Activated T-cell treated with anti-CD3 and anti-CD28 coated beads, Interleukin-2, amount 50 U/mL, for 4 hours (primary cell): ENCODE data around the gene C4A. TPM values are rescaled to one million over a fixed set of nuclear protein-coding genes. Genes with fewer than 3 reads are reported as not detected.
A peak's percentile ranks its signal among the peaks of the same experiment; 100 is the strongest.

Experiments
- ATAC-seq, 2 donors: fragments of 200-7000 bp; cut with Tn5 transposase; one replicate each; pipeline ENCODE4 v1.10.0; 2021
- DNase-seq: peaks from one replicate; pipeline ENCODE4 v3.0.0-alpha.2; 2020
- H3K27me3 Mint-ChIP-seq: one replicate; pipeline ENCODE4 v1.8.0; 2021; ENCODE audit warnings: low read depth, mixed read lengths
- H3K36me3 Mint-ChIP-seq: one replicate; pipeline ENCODE4 v1.8.0; 2022; ENCODE audit warnings: mixed read lengths; ENCODE audit not compliant: insufficient read depth
- H3K4me1 Mint-ChIP-seq: one replicate; pipeline ENCODE4 v1.8.0; 2021; ENCODE audit warnings: low read depth, mixed read lengths
- H3K4me3 Mint-ChIP-seq: one replicate; pipeline ENCODE4 v1.8.0; 2021; ENCODE audit warnings: mild to moderate bottlenecking, moderate library complexity, mixed read lengths
- H3K9me3 Mint-ChIP-seq: one replicate; pipeline ENCODE4 v1.8.0; 2021; ENCODE audit warnings: mixed read lengths
- total RNA-seq, 3 donors: library from RNA; stranded (reverse); gene quantifications; one replicate each; pipeline ENCODE4 v1.2.1, GENCODE V29; 2021

Gene C4A
- total RNA-seq, 3 donors from 2014 or later: 4.3 to 5.9 (median 5.3) TPM

- Mint-ChIP-seq H3K27me3 (peaks cover 3% of the 10 kb centered on the region), H3K4me3 (no peak overlapping the region), H3K4me1 (peaks cover 5% of the 10 kb centered on the region), H3K36me3 (peaks cover 24% of the 10 kb centered on the region), H3K9me3 (no peaks in the 10 kb centered on the region)
- ATAC-seq (no peak), DNase-seq (no peak)
Measured at GRCh38 chr6:31949926-31950548, 31.8 kb upstream of the C4A start.

DNA sequence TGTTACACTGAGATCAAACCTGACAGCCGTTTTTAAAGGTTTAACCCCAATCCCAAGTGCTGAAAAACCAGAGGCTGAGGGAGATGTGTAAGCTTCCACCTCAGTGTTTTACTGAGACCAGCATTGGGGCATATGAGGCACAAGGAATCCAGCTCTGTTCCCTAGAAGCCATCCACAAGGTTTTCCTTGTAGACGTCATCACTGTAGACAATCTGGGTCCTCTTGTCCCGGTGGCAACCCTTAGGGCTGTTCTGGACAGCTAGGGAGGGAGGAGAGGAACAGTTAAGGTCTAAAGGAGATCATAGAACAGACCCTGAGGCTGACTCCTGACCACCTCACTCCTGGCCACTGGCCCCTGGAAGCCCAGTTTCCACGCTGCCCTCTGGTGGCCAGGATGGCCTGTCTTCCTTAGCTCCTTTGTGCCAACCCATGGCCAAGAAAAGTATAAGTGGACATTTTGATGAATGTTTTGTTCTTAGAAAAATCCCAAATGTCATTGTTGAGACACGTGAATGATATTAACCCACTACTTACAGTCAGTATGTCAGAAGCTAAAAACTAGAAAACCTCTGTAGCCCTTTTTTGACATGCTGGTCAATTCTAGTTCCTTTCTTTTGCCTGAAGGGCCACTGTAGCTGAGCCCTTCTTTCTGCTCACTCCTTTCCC, 29.6 kb upstream of the C4A start:
- Mint-ChIP-seq H3K4me1 (peaks cover 1% of the 10 kb centered on the region), H3K9me3 (no peaks in the 10 kb centered on the region), H3K27me3 (no peaks in the 10 kb centered on the region), H3K36me3 (peaks cover 35% of the 10 kb centered on the region), H3K4me3 (no peak overlapping the region)
- DNase-seq (peak; percentile 26), ATAC-seq (peak; percentile 40 to 52)

GRCh38 chr6:31952890-31953289, 29.0 kb upstream of the C4A start:
- Mint-ChIP-seq H3K27me3 (no peaks in the 10 kb centered on the region), H3K4me1 (peaks cover 7% of the 10 kb centered on the region), H3K36me3 (peaks cover 36% of the 10 kb centered on the region), H3K4me3 (no peak overlapping the region), H3K9me3 (no peaks in the 10 kb centered on the region)
- ATAC-seq: no peak
- DNase-seq: no peak

DNA sequence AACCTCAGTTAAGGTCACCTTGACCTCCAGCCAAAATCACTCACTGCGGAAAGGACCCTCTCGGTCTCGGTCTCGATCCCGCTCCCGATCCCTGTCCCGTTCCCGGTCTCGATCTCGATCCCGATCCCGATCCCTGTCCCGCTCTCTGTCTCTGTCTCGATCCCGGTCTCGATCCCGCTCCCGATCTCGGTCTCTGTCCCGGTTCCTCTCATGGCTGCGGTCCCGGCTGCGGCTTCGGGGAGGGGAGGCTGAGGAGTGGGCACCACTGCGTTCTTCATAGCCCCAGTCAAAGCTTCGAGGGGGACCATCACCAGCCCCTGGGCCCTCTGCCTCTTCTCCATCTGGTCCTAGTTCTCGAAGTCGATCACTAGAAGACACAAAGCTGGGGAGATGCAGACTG, 27.3 kb upstream of the C4A start:
- peaks cover 20% of the 10 kb centered on the region for H3K4me1 Mint-ChIP-seq
- H3K27me3 Mint-ChIP-seq: no peaks in the 10 kb centered on the region
- ATAC-seq (no peak), DNase-seq (no peak)
- H3K36me3 Mint-ChIP-seq: peaks cover 36% of the 10 kb centered on the region
- no peaks in the 10 kb centered on the region for H3K9me3 Mint-ChIP-seq
- H3K4me3 Mint-ChIP-seq: no peak overlapping the region

GRCh38 chr6:31956796-31957195, 25.1 kb upstream of the C4A start:
- ATAC-seq (no peak), DNase-seq (no peak)
- Mint-ChIP-seq H3K4me3 (no peak overlapping the region), H3K9me3 (no peaks in the 10 kb centered on the region), H3K4me1 (peaks cover 39% of the 10 kb centered on the region), H3K27me3 (no peaks in the 10 kb centered on the region), H3K36me3 (peaks cover 50% of the 10 kb centered on the region)

- DNase-seq: no peak
- ATAC-seq: peak in 1 of 2 donors; percentile 6
- H3K9me3 Mint-ChIP-seq: no peaks in the 10 kb centered on the region
- peaks cover 41% of the 10 kb centered on the region for H3K4me1 Mint-ChIP-seq
- H3K27me3 Mint-ChIP-seq: no peaks in the 10 kb centered on the region
- H3K36me3 Mint-ChIP-seq: peaks cover 56% of the 10 kb centered on the region
- H3K4me3 Mint-ChIP-seq: peak overlapping the region; percentile 97
Measured at GRCh38 chr6:31958412-31958740, 23.5 kb upstream of the C4A start.

DNA sequence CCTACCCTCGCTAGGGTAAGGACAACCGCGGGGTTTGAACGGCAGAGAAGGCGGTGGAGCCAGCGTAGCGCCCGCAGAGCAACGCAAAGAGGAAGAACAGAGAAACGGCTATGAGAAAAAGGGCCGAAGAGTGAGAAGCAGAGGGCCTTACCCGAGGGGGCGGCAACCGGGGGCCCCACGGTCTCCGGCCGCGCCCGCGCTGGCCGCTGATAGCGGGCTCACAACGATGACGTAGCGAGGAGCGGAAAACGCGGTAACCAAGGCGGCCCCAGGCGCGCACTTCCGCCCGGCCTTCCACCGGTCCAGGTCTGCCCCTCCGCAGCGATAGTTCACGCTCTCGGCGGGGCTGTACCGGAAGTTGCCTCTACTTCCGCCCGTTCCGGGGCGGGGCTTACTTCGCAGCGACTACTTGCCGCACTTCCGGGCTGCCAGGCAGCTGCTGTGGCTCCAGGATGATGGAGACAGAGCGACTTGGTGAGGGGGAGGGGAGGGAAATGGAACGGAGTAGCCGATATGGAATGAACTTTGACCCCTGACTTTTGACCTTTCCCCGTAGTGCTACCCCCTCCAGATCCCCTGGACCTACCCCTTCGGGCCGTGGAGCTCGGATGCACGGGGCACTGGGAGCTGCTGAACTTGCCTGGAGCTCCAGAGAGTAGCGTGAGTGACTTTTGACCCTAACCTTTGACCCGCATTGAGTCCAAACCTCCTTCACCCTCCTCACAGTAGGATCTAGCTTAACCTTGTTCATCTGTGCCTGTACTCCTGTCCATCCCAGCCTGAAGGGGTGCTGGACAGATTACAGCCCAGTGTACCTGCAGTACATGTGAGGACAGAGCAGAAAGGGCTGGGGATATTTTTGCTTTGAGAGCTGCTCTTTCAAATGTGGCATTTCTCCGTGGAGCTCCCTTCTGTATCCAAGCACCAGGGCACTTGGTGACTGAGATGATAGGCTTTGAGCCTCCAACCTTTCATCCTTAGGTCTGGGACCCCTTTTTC, 22.8 kb upstream of the C4A start, which contains the start of the genes NELFE and SKIC2:
NELFE (minus strand) TSS at position 231 of the 999 bp plus-strand sequence. CDS start 525 bp downstream, outside the sequence.
SKIC2 (plus strand) TSS at position 435 of the 999 bp plus-strand sequence; CDS start at position 453, 18 bp downstream.
- Mint-ChIP-seq H3K4me1 (peaks cover 41% of the 10 kb centered on the region), H3K27me3 (no peaks in the 10 kb centered on the region), H3K4me3 (peak within 1 kb of the TSS; percentile 97), H3K9me3 (no peaks in the 10 kb centered on the region), H3K36me3 (peaks cover 53% of the 10 kb centered on the region)
- ATAC-seq (peak; percentile 100), DNase-seq (peak; percentile 98)

GRCh38 chr6:31961616-31962015, 20.2 kb upstream of the C4A start:
- H3K4me3 Mint-ChIP-seq: no peak overlapping the region
- H3K36me3 Mint-ChIP-seq: peaks cover 50% of the 10 kb centered on the region
- no peaks in the 10 kb centered on the region for H3K27me3 Mint-ChIP-seq
- H3K9me3 Mint-ChIP-seq: no peaks in the 10 kb centered on the region
- DNase-seq (no peak), ATAC-seq (no peak)
- peaks cover 41% of the 10 kb centered on the region for H3K4me1 Mint-ChIP-seq

DNA sequence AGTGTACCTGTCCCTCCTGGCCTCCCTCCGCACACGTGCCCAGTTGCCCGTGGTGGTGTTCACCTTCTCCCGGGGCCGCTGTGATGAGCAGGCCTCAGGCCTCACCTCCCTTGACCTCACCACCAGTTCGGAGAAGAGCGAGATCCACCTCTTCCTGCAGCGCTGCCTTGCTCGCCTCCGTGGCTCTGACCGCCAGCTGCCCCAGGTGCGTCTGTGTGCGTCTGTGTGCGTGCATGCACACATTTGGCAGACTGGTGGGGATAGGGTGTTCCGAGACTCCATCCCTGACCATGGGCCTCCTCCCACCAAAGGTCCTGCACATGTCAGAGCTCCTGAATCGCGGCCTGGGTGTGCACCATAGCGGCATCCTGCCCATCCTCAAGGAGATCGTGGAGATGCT, 17.9 kb upstream of the C4A start:
- Mint-ChIP-seq H3K27me3 (no peaks in the 10 kb centered on the region), H3K4me1 (peaks cover 26% of the 10 kb centered on the region), H3K36me3 (peaks cover 54% of the 10 kb centered on the region), H3K4me3 (no peak overlapping the region), H3K9me3 (no peaks in the 10 kb centered on the region)
- no peak for ATAC-seq
- no peak for DNase-seq

DNA sequence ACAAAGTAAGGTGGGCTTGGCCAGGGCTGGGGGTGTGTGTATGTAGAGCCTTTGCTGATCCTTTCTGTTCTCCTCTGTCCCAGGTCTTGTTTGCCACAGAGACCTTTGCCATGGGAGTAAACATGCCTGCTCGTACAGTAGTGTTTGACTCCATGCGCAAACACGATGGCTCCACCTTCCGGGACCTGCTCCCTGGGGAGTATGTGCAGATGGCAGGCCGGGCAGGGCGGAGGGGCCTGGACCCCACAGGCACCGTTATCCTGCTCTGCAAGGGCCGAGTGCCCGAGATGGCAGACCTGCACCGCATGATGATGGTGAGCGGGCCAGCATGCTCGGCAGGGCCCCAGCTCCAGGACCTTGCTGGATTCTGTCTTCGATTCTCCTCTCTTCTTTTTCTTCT, 16.2 kb upstream of the C4A start:
- ATAC-seq (no peak), DNase-seq (no peak)
- no peaks in the 10 kb centered on the region for H3K27me3 Mint-ChIP-seq
- H3K36me3 Mint-ChIP-seq: peaks cover 57% of the 10 kb centered on the region
- no peak overlapping the region for H3K4me3 Mint-ChIP-seq
- H3K9me3 Mint-ChIP-seq: no peaks in the 10 kb centered on the region
- peaks cover 22% of the 10 kb centered on the region for H3K4me1 Mint-ChIP-seq

DNA sequence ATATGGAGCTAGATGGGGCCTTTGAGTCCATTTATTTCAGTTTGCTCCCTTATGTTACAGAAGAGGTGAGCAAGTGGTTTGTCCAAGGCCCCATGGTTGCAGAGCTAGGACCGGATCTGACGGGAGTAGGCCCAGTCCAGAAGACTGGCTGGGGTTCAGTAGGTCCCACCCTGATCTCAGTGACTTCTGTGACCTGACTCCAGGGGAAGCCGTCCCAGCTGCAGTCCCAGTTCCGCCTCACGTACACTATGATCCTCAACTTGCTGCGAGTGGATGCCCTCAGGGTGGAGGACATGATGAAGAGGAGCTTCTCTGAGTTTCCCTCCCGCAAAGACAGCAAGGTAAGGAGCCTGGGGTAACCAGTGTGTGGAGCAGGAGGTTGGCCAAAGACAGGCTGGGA, 15.4 kb upstream of the C4A start:
- no peak overlapping the region for H3K4me3 Mint-ChIP-seq
- H3K9me3 Mint-ChIP-seq: no peaks in the 10 kb centered on the region
- ATAC-seq (no peak), DNase-seq (no peak)
- no peaks in the 10 kb centered on the region for H3K27me3 Mint-ChIP-seq
- peaks cover 51% of the 10 kb centered on the region for H3K36me3 Mint-ChIP-seq
- H3K4me1 Mint-ChIP-seq: peaks cover 16% of the 10 kb centered on the region

- no peak for DNase-seq
- Mint-ChIP-seq H3K36me3 (peaks cover 44% of the 10 kb centered on the region), H3K9me3 (no peaks in the 10 kb centered on the region), H3K27me3 (no peaks in the 10 kb centered on the region), H3K4me1 (peaks cover 13% of the 10 kb centered on the region), H3K4me3 (no peak overlapping the region)
- ATAC-seq: no peak
Measured at GRCh38 chr6:31966997-31967925, 14.6 kb upstream of the C4A start.

DNA sequence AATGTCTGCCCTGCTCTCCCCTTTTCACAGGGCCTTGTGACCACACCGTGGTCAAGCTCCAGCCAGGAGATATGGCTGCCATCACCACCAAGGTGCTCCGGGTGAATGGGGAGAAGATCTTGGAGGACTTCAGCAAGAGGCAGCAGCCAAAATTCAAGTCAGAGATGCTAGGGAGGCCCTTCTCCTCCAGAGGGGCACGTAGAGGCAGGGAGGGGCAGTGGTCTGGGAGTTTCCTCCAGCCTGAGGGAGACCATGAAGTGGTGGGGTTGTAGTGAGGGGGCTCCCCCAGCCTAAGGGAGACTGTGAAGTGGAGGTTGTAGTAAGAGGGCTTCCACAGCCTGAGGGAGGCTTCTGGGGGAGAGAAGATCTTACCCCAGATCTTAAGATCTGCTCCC, 13.9 kb upstream of the C4A start:
- ATAC-seq (no peak), DNase-seq (no peak)
- Mint-ChIP-seq H3K36me3 (peaks cover 41% of the 10 kb centered on the region), H3K4me3 (no peak overlapping the region), H3K4me1 (peaks cover 18% of the 10 kb centered on the region), H3K9me3 (no peaks in the 10 kb centered on the region), H3K27me3 (no peaks in the 10 kb centered on the region)
